ENCODE measurements around the gene PPP6R2. TPM values are rescaled to one million over a fixed set of nuclear protein-coding genes. Genes with fewer than 3 reads are reported as not detected.

The PPP6R2 gene
- total and polyA plus RNA-seq, 8 donors: 36.9 to 60.1 (median 42.2) TPM

- Histone ChIP-seq H3K9me3 (no peaks in the 10 kb centered on the region), H3K27me3 (no peaks in the 10 kb centered on the region), H3K36me3 (peaks cover 0 to 90% of the 10 kb centered on the region in 2 donors), H3K4me1 (no peaks in the 10 kb centered on the region), H3K4me3 (no peak overlapping the region), H3K27ac (no peak overlapping the region)
- intact Hi-C loops (cut with DNase I): no loop called here
- TF ChIP-seq CTCF (IDR thresholded peaks at IDR 0.05): no peak
- ATAC-seq (no peak), DNase-seq (peak in 1 of 4 donors; percentile 57)
Measured at GRCh38 chr22:50415426-50415825, 72.3 kb downstream of the PPP6R2 start.

DNA sequence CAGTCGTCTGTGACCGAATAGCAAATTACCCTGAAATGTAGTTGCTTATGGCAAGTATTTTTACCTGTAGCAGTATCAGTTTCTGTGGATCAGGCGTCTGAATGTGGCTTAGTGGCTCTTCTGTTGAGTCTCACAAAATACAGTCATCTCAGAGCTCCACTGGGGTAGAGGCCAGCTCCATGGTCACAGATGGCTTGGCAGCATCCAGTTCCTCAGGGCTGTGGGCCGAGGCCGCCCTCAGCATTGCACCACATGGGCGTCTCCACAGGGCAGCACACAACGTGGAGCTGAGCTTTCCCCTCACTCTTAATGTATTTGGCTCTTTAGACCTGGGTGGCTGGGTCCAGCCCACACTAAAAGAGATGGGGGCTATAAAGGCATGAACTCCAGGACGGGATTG, 73.9 kb downstream of the PPP6R2 start:
- no peak for DNase-seq
- Histone ChIP-seq H3K27ac (no peak overlapping the region), H3K4me3 (no peak overlapping the region), H3K27me3 (no peaks in the 10 kb centered on the region), H3K36me3 (peaks cover 0 to 94% of the 10 kb centered on the region in 2 donors), H3K4me1 (no peaks in the 10 kb centered on the region), H3K9me3 (no peaks in the 10 kb centered on the region)
- no peak for TF ChIP-seq CTCF (IDR thresholded peaks at IDR 0.05)
- no peak for ATAC-seq
- intact Hi-C loops (cut with DNase I): no loop called here

GRCh38 chr22:50417411-50418210, 74.5 kb downstream of the PPP6R2 start:
- no peaks in the 10 kb centered on the region for H3K27me3 ChIP-seq
- TF ChIP-seq CTCF (IDR thresholded peaks at IDR 0.05): no peak
- intact Hi-C loops (cut with DNase I): no loop called here
- peak in 1 of 4 donors; percentile 31 for DNase-seq
- no peak overlapping the region for H3K4me3 ChIP-seq
- H3K4me1 ChIP-seq: no peaks in the 10 kb centered on the region
- ATAC-seq: no peak
- no peaks in the 10 kb centered on the region for H3K9me3 ChIP-seq
- peaks cover 0 to 100% of the 10 kb centered on the region in 2 donors for H3K36me3 ChIP-seq
- no peak overlapping the region for H3K27ac ChIP-seq

DNA sequence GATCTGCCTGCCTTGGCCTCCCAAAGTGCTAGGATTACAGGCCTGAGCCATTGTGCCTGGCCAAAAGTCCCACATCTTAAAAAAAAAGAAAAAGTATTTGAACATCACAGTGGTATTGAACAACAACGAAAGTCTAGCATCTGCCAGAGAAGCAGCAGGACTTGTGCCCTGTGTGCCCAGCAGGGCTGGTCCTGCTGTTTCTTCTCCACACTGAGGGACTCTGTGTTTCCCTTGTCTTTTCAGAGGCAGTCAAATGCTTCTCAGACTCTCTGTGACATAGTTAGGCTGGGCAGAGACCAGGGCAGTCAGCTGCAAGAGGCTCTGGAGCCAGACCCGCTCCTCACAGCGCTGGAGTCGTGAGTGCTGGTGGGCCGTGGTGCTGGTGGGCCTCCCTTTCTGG, 75.5 kb downstream of the PPP6R2 start:
- no peak for DNase-seq
- Histone ChIP-seq H3K27ac (no peak overlapping the region), H3K4me3 (no peak overlapping the region), H3K27me3 (no peaks in the 10 kb centered on the region), H3K36me3 (peaks cover 0 to 100% of the 10 kb centered on the region in 2 donors), H3K9me3 (no peaks in the 10 kb centered on the region), H3K4me1 (no peaks in the 10 kb centered on the region)
- no peak for ATAC-seq
- TF ChIP-seq CTCF (IDR thresholded peaks at IDR 0.05): no peak
- intact Hi-C loops (cut with DNase I): no loop called here

DNA sequence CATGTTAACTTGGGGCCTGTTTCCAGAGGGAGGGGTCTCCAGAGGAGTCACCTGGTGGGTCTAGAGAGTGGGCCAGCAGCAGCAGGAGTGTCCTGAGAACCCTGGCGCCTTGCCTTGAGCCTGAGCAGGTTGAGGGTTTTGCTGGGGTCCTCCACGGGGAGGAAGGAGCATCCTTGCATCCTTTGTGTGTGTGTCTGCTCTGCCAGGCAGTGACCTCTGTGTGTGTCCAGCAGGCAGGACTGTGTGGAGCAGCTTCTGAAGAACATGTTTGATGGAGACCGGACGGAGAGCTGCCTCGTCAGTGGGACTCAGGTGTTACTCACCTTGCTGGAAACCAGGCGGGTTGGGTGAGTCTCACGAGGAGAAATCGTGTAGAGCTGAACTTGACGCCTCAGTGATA, 76.0 kb downstream of the PPP6R2 start:
- Histone ChIP-seq H3K27me3 (no peaks in the 10 kb centered on the region), H3K9me3 (no peaks in the 10 kb centered on the region), H3K36me3 (peaks cover 0 to 100% of the 10 kb centered on the region in 2 donors), H3K4me1 (no peaks in the 10 kb centered on the region), H3K27ac (no peak overlapping the region), H3K4me3 (no peak overlapping the region)
- intact Hi-C loops (cut with DNase I): no loop called here
- no peak for TF ChIP-seq CTCF (IDR thresholded peaks at IDR 0.05)
- ATAC-seq (no peak), DNase-seq (no peak)

Data from left lung (tissue), 10 donors.